Peyer's patch (tissue), 4 donors: Measurements from ENCODE around the gene TRERF1. TPM values are rescaled to one million over a fixed set of nuclear protein-coding genes. Genes with fewer than 3 reads are reported as not detected.

Experiments
- DNase-seq, 3 donors: peaks; one replicate each; pipeline ENCODE4 v3.0.0-alpha.2; 2017 to 2019
- H3K27ac ChIP-seq, 4 donors: fragments of 200-600 bp; sonication (generic); one replicate each; pipeline ENCODE4 v1.5.1; 2016 to 2019
- H3K27me3 ChIP-seq, 2 donors: fragments of 200-600 bp; sonication (generic); one replicate each; pipeline ENCODE4 v1.5.1; 2019
- H3K36me3 ChIP-seq, 3 donors: fragments of 200-600 bp; sonication (generic); one replicate each; pipeline ENCODE4 v1.5.1; 2016 to 2019
- H3K4me1 ChIP-seq, 4 donors: fragments of 200-600 bp; sonication (generic); one replicate each; pipeline ENCODE4 v1.5.1; 2016 to 2019
- H3K4me3 ChIP-seq, 4 donors: fragments of 200-600 bp; sonication (generic); 1 replicate in 3 of 4; 2 replicates in 1 of 4; pipeline ENCODE4 v1.5.1; 2016 to 2019; ENCODE audit warnings: mild to moderate bottlenecking in 1 of 4
- H3K9me3 ChIP-seq, 4 donors: fragments of 200-600 bp; sonication (generic); one replicate each; pipeline ENCODE4 v1.5.1; 2016 to 2019; ENCODE audit warnings: mild to moderate bottlenecking in 1 of 4
- CTCF ChIP-seq, 6 experiments: fragments of 450-650 bp in 4 of 6; fragments of 200-600 bp in 2 of 6; sonication (generic) in 1 of 6; IDR thresholded peaks; one replicate each; pipeline ENCODE4 v1.5.1; 2017 to 2019; ENCODE audit warnings: antibody characterized with exemption in 6 of 6, mild to moderate bottlenecking in 3 of 6, moderate library complexity in 1 of 6
- POLR2A ChIP-seq, 2 donors: fragments of 450-650 bp; IDR thresholded peaks; one replicate each; pipeline ENCODE4 v1.5.1; 2017; ENCODE audit warnings: antibody characterized with exemption in 2 of 2, mild to moderate bottlenecking in 2 of 2, moderate library complexity in 2 of 2
- total RNA-seq, 4 donors: library from RNA; depleted of rRNA; stranded (reverse); fragments of >200 nt; gene quantifications; one replicate each; pipeline ENCODE4 v1.1.0, GENCODE V29; 2016

TRERF1 gene
- total RNA-seq, 4 donors from 2014 or later: 4.6 to 28.1 (median 8.5) TPM

DNA sequence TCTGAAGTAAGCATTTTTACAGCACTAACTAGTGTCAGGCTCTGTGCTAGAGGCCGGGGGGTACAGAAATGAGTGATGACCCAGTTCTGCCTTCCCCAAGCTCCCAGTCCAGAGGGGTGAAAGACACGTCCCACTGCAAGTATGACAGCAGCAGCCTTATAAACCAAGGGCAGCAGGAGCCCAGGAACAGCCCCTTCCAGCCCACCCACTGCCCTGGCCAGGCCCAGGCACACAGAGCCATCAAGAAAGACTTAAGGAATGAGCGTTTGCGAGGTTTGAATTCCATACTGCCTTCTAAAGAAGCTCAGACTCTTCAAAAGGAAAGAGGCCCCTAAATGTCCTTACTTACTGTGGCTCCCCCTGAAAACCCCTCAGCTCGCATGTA is 10.0 kb downstream of the TRERF1 start:
- Histone ChIP-seq H3K4me3 (no peak overlapping the region), H3K9me3 (no peaks in the 10 kb centered on the region), H3K27me3 (no peaks in the 10 kb centered on the region), H3K4me1 (peaks cover 0 to 19% (median 0%) of the 10 kb centered on the region in 4 donors), H3K36me3 (no peaks in the 10 kb centered on the region), H3K27ac (peak overlapping the region; percentile 32 to 72 (median 54))
- TF ChIP-seq POLR2A (IDR thresholded peaks at IDR 0.05): no peak
- no peak for TF ChIP-seq CTCF (IDR thresholded peaks at IDR 0.05)
- DNase-seq: peak in 1 of 3 donors; percentile 42

GRCh38 chr6:42440778-42441696 is 10.7 kb downstream of the TRERF1 start:
- H3K9me3 ChIP-seq: no peaks in the 10 kb centered on the region
- H3K27me3 ChIP-seq: no peaks in the 10 kb centered on the region
- peak in 1 of 3 donors; percentile 42 for DNase-seq
- H3K4me1 ChIP-seq: peaks cover 0 to 19% (median 0%) of the 10 kb centered on the region in 4 donors
- no peaks in the 10 kb centered on the region for H3K36me3 ChIP-seq
- TF ChIP-seq POLR2A (IDR thresholded peaks at IDR 0.05) (no peak), CTCF (IDR thresholded peaks at IDR 0.05) (no peak)
- H3K27ac ChIP-seq: peak overlapping the region; percentile 32 to 72 (median 54)
- H3K4me3 ChIP-seq: peak overlapping the region in 1 of 4 donors; percentile 2

- peak in 1 of 3 donors; percentile 1 for DNase-seq
- TF ChIP-seq CTCF (IDR thresholded peaks at IDR 0.05) (no peak), POLR2A (IDR thresholded peaks at IDR 0.05) (no peak)
- peak overlapping the region; percentile 32 to 72 (median 44) for H3K27ac ChIP-seq
- H3K36me3 ChIP-seq: no peaks in the 10 kb centered on the region
- no peaks in the 10 kb centered on the region for H3K9me3 ChIP-seq
- H3K27me3 ChIP-seq: no peaks in the 10 kb centered on the region
- H3K4me3 ChIP-seq: no peak overlapping the region
- peaks cover 0 to 19% (median 0%) of the 10 kb centered on the region in 4 donors for H3K4me1 ChIP-seq
Observed at GRCh38 chr6:42440027-42440426, 11.7 kb downstream of the TRERF1 start.

GRCh38 chr6:42436825-42437224 is 14.9 kb downstream of the TRERF1 start:
- Histone ChIP-seq H3K27me3 (no peaks in the 10 kb centered on the region), H3K36me3 (peaks cover 0 to 5% (median 0%) of the 10 kb centered on the region in 3 donors), H3K27ac (peak overlapping the region in 1 of 4 donors; percentile 17), H3K9me3 (peaks cover 0 to 3% (median 0%) of the 10 kb centered on the region in 4 donors), H3K4me1 (peaks cover 0 to 19% (median 0%) of the 10 kb centered on the region in 4 donors), H3K4me3 (no peak overlapping the region)
- DNase-seq: no peak
- TF ChIP-seq POLR2A (IDR thresholded peaks at IDR 0.05) (no peak), CTCF (IDR thresholded peaks at IDR 0.05) (no peak)

- Histone ChIP-seq H3K4me3 (no peak overlapping the region), H3K27ac (no peak overlapping the region), H3K9me3 (peaks cover 0 to 3% (median 0%) of the 10 kb centered on the region in 4 donors), H3K36me3 (peaks cover 0 to 5% (median 0%) of the 10 kb centered on the region in 3 donors), H3K27me3 (no peaks in the 10 kb centered on the region), H3K4me1 (peaks cover 0 to 6% (median under 1%) of the 10 kb centered on the region in 4 donors)
- DNase-seq: no peak
- TF ChIP-seq CTCF (IDR thresholded peaks at IDR 0.05): no peak
- no peak for TF ChIP-seq POLR2A (IDR thresholded peaks at IDR 0.05)
Observed at GRCh38 chr6:42434237-42434636, 17.5 kb downstream of the TRERF1 start.
